ENCODE measurements around the gene RAD51D.

The RAD51D gene

GRCh38 chr17:35084987-35085386, 34.7 kb downstream of the RAD51D start:
- Histone ChIP-seq H2BK120ac (ENCODE audit: low read depth, low read length) (no peak overlapping the region), H3K9ac (ENCODE audit: low read length) (no peak overlapping the region), H2BK15ac (ENCODE audit: low read depth, poor library complexity, severe bottlenecking) (no peak overlapping the region), H2AK5ac (ENCODE audit: low read length, severe bottlenecking) (no peak overlapping the region), H2BK12ac (ENCODE audit: low read length in 2 of 2) (no peak overlapping the region), H3K27ac (ENCODE audit: low read length, poor library complexity, severe bottlenecking) (peak overlapping the region; percentile 22), H3K9me3 (ENCODE audit: control insufficient read depth, low read length) (no peaks in the 10 kb centered on the region), H4K8ac (ENCODE audit: low read length) (no peak overlapping the region), H2AFZ (ENCODE audit: low read depth, low read length) (no peak overlapping the region), H3K4me3 (ENCODE audit: insufficient read depth in 1 of 2, low read depth in 1 of 2, low read length in 2 of 2) (no peak overlapping the region), H3K27me3 (ENCODE audit: control insufficient read depth in 1 of 2, insufficient read depth in 1 of 2, low read length in 2 of 2) (no peaks in the 10 kb centered on the region), H3K79me1 (replicated peaks; ENCODE audit: low read length, poor library complexity, severe bottlenecking) (peaks cover 1% of the 10 kb centered on the region), H3K14ac (ENCODE audit: low read length in 2 of 2) (no peak overlapping the region), H3K4me1 (ENCODE audit: control insufficient read depth, insufficient read depth, low read depth, low read length) (peaks cover 20% of the 10 kb centered on the region), H3K18ac (ENCODE audit: low read depth in 1 of 2, low read length in 2 of 2) (no peak overlapping the region), H3K23ac (ENCODE audit: low read length in 2 of 2) (no peak overlapping the region), H3K4ac (ENCODE audit: low read depth in 1 of 2, low read length in 2 of 2) (no peak overlapping the region), H3K4me2 (ENCODE audit: low read length, poor library complexity, severe bottlenecking) (no peak overlapping the region), H4K91ac (ENCODE audit: low read length) (no peak overlapping the region), H2BK5ac (ENCODE audit: low read depth, low read length, poor library complexity, severe bottlenecking) (no peak overlapping the region), H3K36me3 (ENCODE audit: control insufficient read depth in 1 of 2, insufficient read depth in 2 of 2, low read depth in 1 of 2, low read length in 2 of 2) (no peaks in the 10 kb centered on the region)
- 6% methylated on average over 2 of the region's 2 CpGs for WGBS
- DNase-seq, result no peak

- no peak overlapping the region for H2AK5ac ChIP-seq (ENCODE audit: low read length, severe bottlenecking)
- H3K9me3 ChIP-seq (ENCODE audit: control insufficient read depth, low read length), result no peaks in the 10 kb centered on the region
- H3K18ac ChIP-seq (ENCODE audit: low read depth in 1 of 2, low read length in 2 of 2), result no peak overlapping the region
- no peak overlapping the region for H4K8ac ChIP-seq (ENCODE audit: low read length)
- no peak overlapping the region for H2BK120ac ChIP-seq (ENCODE audit: low read depth, low read length)
- DNase-seq, result no peak
- no peaks in the 10 kb centered on the region for H3K79me1 ChIP-seq (replicated peaks; ENCODE audit: low read length, poor library complexity, severe bottlenecking)
- H4K91ac ChIP-seq (ENCODE audit: low read length), result no peak overlapping the region
- H3K4me3 ChIP-seq (ENCODE audit: insufficient read depth in 1 of 2, low read depth in 1 of 2, low read length in 2 of 2), result no peak overlapping the region
- WGBS, result 58% methylated on average over 1 of the region's 2 CpGs
- H2BK15ac ChIP-seq (ENCODE audit: low read depth, poor library complexity, severe bottlenecking), result no peak overlapping the region
- H2AFZ ChIP-seq (ENCODE audit: low read depth, low read length), result no peak overlapping the region
- no peak overlapping the region for H3K9ac ChIP-seq (ENCODE audit: low read length)
- H2BK12ac ChIP-seq (ENCODE audit: low read length in 2 of 2), result no peak overlapping the region
- H3K14ac ChIP-seq (ENCODE audit: low read length in 2 of 2), result no peak overlapping the region
- H3K27ac ChIP-seq (ENCODE audit: low read length, poor library complexity, severe bottlenecking), result peak overlapping the region; percentile 57
- H3K4ac ChIP-seq (ENCODE audit: low read depth in 1 of 2, low read length in 2 of 2), result no peak overlapping the region
- H2BK5ac ChIP-seq (ENCODE audit: low read depth, low read length, poor library complexity, severe bottlenecking), result no peak overlapping the region
- H3K4me2 ChIP-seq (ENCODE audit: low read length, poor library complexity, severe bottlenecking), result no peak overlapping the region
- H3K23ac ChIP-seq (ENCODE audit: low read length in 2 of 2), result no peak overlapping the region
- H3K36me3 ChIP-seq (ENCODE audit: control insufficient read depth in 1 of 2, insufficient read depth in 2 of 2, low read depth in 1 of 2, low read length in 2 of 2), result no peaks in the 10 kb centered on the region
- H3K27me3 ChIP-seq (ENCODE audit: control insufficient read depth in 1 of 2, insufficient read depth in 1 of 2, low read length in 2 of 2), result no peaks in the 10 kb centered on the region
- H3K4me1 ChIP-seq (ENCODE audit: control insufficient read depth, insufficient read depth, low read depth, low read length), result peaks cover 15% of the 10 kb centered on the region
Observed at GRCh38 chr17:35083071-35083470, 36.6 kb downstream of the RAD51D start.

GRCh38 chr17:35082073-35082657, 37.5 kb downstream of the RAD51D start:
- H2BK15ac ChIP-seq (ENCODE audit: low read depth, poor library complexity, severe bottlenecking), result no peak overlapping the region
- H4K8ac ChIP-seq (ENCODE audit: low read length), result no peak overlapping the region
- 40% methylated on average over 2 of the region's 3 CpGs for WGBS

GRCh38 chr17:35081638-35082037, 38.0 kb downstream of the RAD51D start:
- Histone ChIP-seq H3K9me3 (ENCODE audit: control insufficient read depth, low read length) (no peaks in the 10 kb centered on the region), H3K36me3 (ENCODE audit: control insufficient read depth in 1 of 2, insufficient read depth in 2 of 2, low read depth in 1 of 2, low read length in 2 of 2) (no peaks in the 10 kb centered on the region), H2BK12ac (ENCODE audit: low read length in 2 of 2) (no peak overlapping the region), H3K27ac (ENCODE audit: low read length, poor library complexity, severe bottlenecking) (no peak overlapping the region), H2AFZ (ENCODE audit: low read depth, low read length) (no peak overlapping the region), H4K91ac (ENCODE audit: low read length) (no peak overlapping the region), H3K27me3 (ENCODE audit: control insufficient read depth in 1 of 2, insufficient read depth in 1 of 2, low read length in 2 of 2) (no peaks in the 10 kb centered on the region), H2BK120ac (ENCODE audit: low read depth, low read length) (no peak overlapping the region), H4K8ac (ENCODE audit: low read length) (no peak overlapping the region), H2BK15ac (ENCODE audit: low read depth, poor library complexity, severe bottlenecking) (no peak overlapping the region), H3K14ac (ENCODE audit: low read length in 2 of 2) (no peak overlapping the region), H2BK5ac (ENCODE audit: low read depth, low read length, poor library complexity, severe bottlenecking) (no peak overlapping the region), H3K79me1 (replicated peaks; ENCODE audit: low read length, poor library complexity, severe bottlenecking) (no peaks in the 10 kb centered on the region), H2AK5ac (ENCODE audit: low read length, severe bottlenecking) (no peak overlapping the region), H3K18ac (ENCODE audit: low read depth in 1 of 2, low read length in 2 of 2) (no peak overlapping the region), H3K4me2 (ENCODE audit: low read length, poor library complexity, severe bottlenecking) (no peak overlapping the region), H3K9ac (ENCODE audit: low read length) (no peak overlapping the region), H3K4me3 (ENCODE audit: insufficient read depth in 1 of 2, low read depth in 1 of 2, low read length in 2 of 2) (no peak overlapping the region), H3K23ac (ENCODE audit: low read length in 2 of 2) (no peak overlapping the region), H3K4ac (ENCODE audit: low read depth in 1 of 2, low read length in 2 of 2) (no peak overlapping the region), H3K4me1 (ENCODE audit: control insufficient read depth, insufficient read depth, low read depth, low read length) (peaks cover 12% of the 10 kb centered on the region)
- DNase-seq, result no peak
- no CpG with 5 or more reads among the region's 1 CpG for WGBS

More at GRCh38 chr17:35082073-35082657, 37.5 kb downstream of the RAD51D start:
- H3K4me1 ChIP-seq (ENCODE audit: control insufficient read depth, insufficient read depth, low read depth, low read length), result peaks cover 15% of the 10 kb centered on the region
- H2AK5ac ChIP-seq (ENCODE audit: low read length, severe bottlenecking), result no peak overlapping the region
- no peak overlapping the region for H3K23ac ChIP-seq (ENCODE audit: low read length in 2 of 2)
- no peak overlapping the region for H3K4me2 ChIP-seq (ENCODE audit: low read length, poor library complexity, severe bottlenecking)
- H4K91ac ChIP-seq (ENCODE audit: low read length), result no peak overlapping the region
- no peaks in the 10 kb centered on the region for H3K27me3 ChIP-seq (ENCODE audit: control insufficient read depth in 1 of 2, insufficient read depth in 1 of 2, low read length in 2 of 2)
- no peak overlapping the region for H3K14ac ChIP-seq (ENCODE audit: low read length in 2 of 2)
- no peak overlapping the region for H2BK5ac ChIP-seq (ENCODE audit: low read depth, low read length, poor library complexity, severe bottlenecking)
- H2BK120ac ChIP-seq (ENCODE audit: low read depth, low read length), result no peak overlapping the region
- no peaks in the 10 kb centered on the region for H3K9me3 ChIP-seq (ENCODE audit: control insufficient read depth, low read length)
- DNase-seq, result peak; percentile 68
- no peak overlapping the region for H3K4ac ChIP-seq (ENCODE audit: low read depth in 1 of 2, low read length in 2 of 2)
- H2AFZ ChIP-seq (ENCODE audit: low read depth, low read length), result no peak overlapping the region
- no peak overlapping the region for H2BK12ac ChIP-seq (ENCODE audit: low read length in 2 of 2)
- no peaks in the 10 kb centered on the region for H3K79me1 ChIP-seq (replicated peaks; ENCODE audit: low read length, poor library complexity, severe bottlenecking)
- no peak overlapping the region for H3K9ac ChIP-seq (ENCODE audit: low read length)
- no peak overlapping the region for H3K4me3 ChIP-seq (ENCODE audit: insufficient read depth in 1 of 2, low read depth in 1 of 2, low read length in 2 of 2)
- H3K27ac ChIP-seq (ENCODE audit: low read length, poor library complexity, severe bottlenecking), result peak overlapping the region; percentile 38
- H3K18ac ChIP-seq (ENCODE audit: low read depth in 1 of 2, low read length in 2 of 2), result no peak overlapping the region
- no peaks in the 10 kb centered on the region for H3K36me3 ChIP-seq (ENCODE audit: control insufficient read depth in 1 of 2, insufficient read depth in 2 of 2, low read depth in 1 of 2, low read length in 2 of 2)

All from mesenchymal stem cell (in vitro differentiated cells and primary cell).